Psoas muscle (tissue), 8 donors: ENCODE results near the gene RBM48. TPM values are rescaled to one million over a fixed set of nuclear protein-coding genes. Genes with fewer than 3 reads are reported as not detected.
A peak's percentile ranks its signal among the peaks of the same experiment; 100 is the strongest.
"Not testable (repeated sequence)": the region's sequence is repeated elsewhere in the genome, so short reads cannot be mapped to it uniquely, and the experiment has no call there.

Experiments used
- ATAC-seq, 4 donors: fragments of 200-7000 bp; cut with Tn5 transposase; one replicate each; pipeline ENCODE4 v1.9.1; 2020; ENCODE audit warnings: moderate library complexity in 3 of 4, mild to moderate bottlenecking in 2 of 4
- DNase-seq, 2 donors: peaks; one replicate each; pipeline ENCODE4 v3.0.0-alpha.2; 2020
- H3K27ac ChIP-seq: fragments of 200-600 bp; one replicate; pipeline ENCODE4 v1.8.0; 2022
- H3K27me3 ChIP-seq, 3 donors: fragments of 200-600 bp in 1 of 3; one replicate each; pipeline versions ENCODE4 v1.6.1 to v1.8.0; 2013 to 2022; ENCODE audit warnings: low read length in 2 of 3, mild to moderate bottlenecking in 2 of 3, moderate library complexity in 1 of 3; ENCODE audit not compliant: insufficient read depth in 3 of 3
- H3K36me3 ChIP-seq, 2 donors: fragments of 200-600 bp in 1 of 2; one replicate each; pipeline versions ENCODE4 v1.6.1 to v1.8.0; 2013 to 2022; ENCODE audit warnings: low read depth in 1 of 2, mild to moderate bottlenecking in 1 of 2, moderate library complexity in 1 of 2; ENCODE audit not compliant: insufficient read depth in 1 of 2
- H3K4me1 ChIP-seq: fragments of 200-600 bp; one replicate; pipeline ENCODE4 v1.8.0; 2022
- H3K4me3 ChIP-seq: fragments of 200-600 bp; one replicate; pipeline ENCODE4 v1.8.0; 2022; ENCODE audit warnings: mild to moderate bottlenecking
- H3K9me3 ChIP-seq: fragments of 200-600 bp; one replicate; pipeline ENCODE4 v1.8.0; 2022
- CTCF ChIP-seq: fragments of 200-600 bp; IDR thresholded peaks from one replicate; pipeline ENCODE4 v1.8.0; 2022; ENCODE audit warnings: antibody characterized with exemption
- WGBS, 3 donors: extraction: QIAGEN DNeasy Blood & Tissue Kit; methylation state at CpG; one replicate each; pipeline versions ENCODE4 v1.1.6 to v1.1.7; 2013; 5-methylcytosine and 5-hydroxymethylcytosine counted together
- intact Hi-C, 2 donors: fragments of 100-400 bp; cut with DNase I; formaldehyde crosslinking; loops; one replicate each; pipeline versions ENCODE4 v1.11.0 to v1.14.2; 2022
- long read RNA-seq, 2 donors: library from polyadenylated mRNA; unstranded; transcript quantifications; one replicate each; pipeline ENCODE4 v2.0.0, GENCODE V29; 2021
- polyA plus RNA-seq, 3 donors: library from polyadenylated mRNA; stranded (reverse); fragments of 200-250 nt; gene quantifications; one replicate each; pipeline ENCODE4 v1.2.3, GENCODE V29; 2013
- total RNA-seq, 4 donors: library from RNA; stranded (reverse); fragmentation: NEBNext Ultra II Directional in 2 of 4; extraction: Animal tissue kit (Norgen Biotek cat#: 25700) in 2 of 4; gene quantifications; one replicate each; pipeline versions ENCODE4 v1.2.1 to v1.2.4, GENCODE V29; 2021 to 2023
- donor health status: healthy with polysubstance abuse.
- donor health status: DM: no; HTN: no; CAD: no; lungs with moderate emphysema.
- donor health status: Bipolar disorder and iron deficiency.
- donor health status: healthy.
- donor health status: DM: yes; HTN: yes; CAD: no.
- donor health status: DM: no; HTN: no; CAD: no.
- donor health status: DM: no; HTN: no; CAD: no.
- donor health status: DM: yes; HTN: yes; CAD: no.

Gene RBM48
- total RNA-seq, result 10 to 100 TPM in 2 of 4 donors, 1 to 10 TPM in 2; 7.7 to 15.8 (median 10.3) TPM
- 10 to 100 TPM in 2 of 3 donors, 1 to 10 TPM in 1; 9.2 to 28.0 (median 12.7) TPM for polyA plus RNA-seq
- long read RNA-seq, donor 1, full-length matches to known transcripts, result 8 of 8 reads
- long read RNA-seq, donor 1, partial matches to known transcripts, result 0 of 8 reads
- long read RNA-seq, donor 1, other reads (novel, unspliced or antisense), result 0 of 8 reads
- long read RNA-seq, donor 2, full-length matches to known transcripts, result 25 of 30 reads
- long read RNA-seq, donor 2, partial matches to known transcripts, result 1 of 30 reads
- long read RNA-seq, donor 2, other reads (novel, unspliced or antisense), result 4 of 30 reads

GRCh38 chr7:92528188-92528957 lies at the start of gene RBM48, which contains the start of gene PEX1:
Gene RBM48 (plus strand): TSS chr7:92528795. CDS start chr7:92528814, 19 bp downstream.
Gene PEX1 (minus strand): TSS chr7:92528520. CDS start chr7:92528435, 85 bp downstream.
- ATAC-seq (peak; percentile 98 to 99 (median 98)), DNase-seq (peak; percentile 96 to 98)
- H3K27ac ChIP-seq, result peak within 1 kb of the TSS; percentile 95
- H3K4me1 ChIP-seq, result peaks cover 17% of the 10 kb centered on the region
- 0% methylated on average over 72 to 79 of the region's 79 CpGs for WGBS, 3 donors
- no peaks in the 10 kb centered on the region for H3K27me3 ChIP-seq
- intact Hi-C loops, result loop anchor here in 1 of 2 donors (5.0 kb wide), 1 partner anchor 81 kb away; the partner anchor contains the start of gene GATAD1
- no peaks in the 10 kb centered on the region for H3K9me3 ChIP-seq
- H3K4me3 ChIP-seq, result peak within 1 kb of the TSS; percentile 86
- TF ChIP-seq CTCF, result peak; percentile 31
- peaks cover 11 to 37% of the 10 kb centered on the region in 2 donors for H3K36me3 ChIP-seq

GRCh38 chr7:92479146-92479545 lies 49.4 kb upstream of the RBM48 start:
- H3K36me3 ChIP-seq, result peaks cover 2 to 53% of the 10 kb centered on the region in 2 donors
- intact Hi-C loops, H3K9me3 ChIP-seq, H3K27me3 ChIP-seq, ATAC-seq, H3K27ac ChIP-seq, H3K4me3 ChIP-seq, DNase-seq, H3K4me1 ChIP-seq: not testable (repeated sequence)
- 86 to 95% (median 93%) methylated on average over 4 of the region's 4 CpGs for WGBS, 3 donors

GRCh38 chr7:92483624-92484023 lies 45.0 kb upstream of the RBM48 start:
- DNase-seq, ATAC-seq, intact Hi-C loops, H3K4me1 ChIP-seq, H3K27me3 ChIP-seq, H3K4me3 ChIP-seq, H3K9me3 ChIP-seq, H3K27ac ChIP-seq: not testable (repeated sequence)
- peaks cover 0 to 54% of the 10 kb centered on the region in 2 donors for H3K36me3 ChIP-seq
- WGBS, 3 donors, result 69 to 81% (median 77%) methylated on average over 6 of the region's 6 CpGs

- H3K4me3 ChIP-seq, H3K4me1 ChIP-seq, ATAC-seq, DNase-seq, H3K27me3 ChIP-seq, H3K9me3 ChIP-seq, intact Hi-C loops, H3K27ac ChIP-seq: not testable (repeated sequence)
- 76 to 83% (median 77%) methylated on average over 6 of the region's 6 CpGs for WGBS, 3 donors
- H3K36me3 ChIP-seq, result peaks cover 0 to 57% of the 10 kb centered on the region in 2 donors
Observed at GRCh38 chr7:92484226-92484625, 44.4 kb upstream of the RBM48 start.

- no peak for ATAC-seq
- no peak for TF ChIP-seq CTCF
- H3K36me3 ChIP-seq, result peaks cover 0 to 64% of the 10 kb centered on the region in 2 donors
- H3K9me3 ChIP-seq, result no peaks in the 10 kb centered on the region
- no peak for DNase-seq
- 87 to 94% (median 88%) methylated on average over 2 of the region's 2 CpGs for WGBS, 3 donors
- no peak overlapping the region for H3K4me3 ChIP-seq
- H3K27me3 ChIP-seq, result no peaks in the 10 kb centered on the region
- peak overlapping the region; percentile 16 for H3K27ac ChIP-seq
- H3K4me1 ChIP-seq, result no peaks in the 10 kb centered on the region
- intact Hi-C loops, result no loop called here
Observed at GRCh38 chr7:92485267-92485892, 43.2 kb upstream of the RBM48 start.
